Endodermal cell (in vitro differentiated cells): ENCODE results near the gene CPE. TPM values are rescaled to one million over a fixed set of nuclear protein-coding genes. Genes with fewer than 3 reads are reported as not detected.
"Not testable (repeated sequence)": the region's sequence is repeated elsewhere in the genome, so short reads cannot be mapped to it uniquely, and the experiment has no call there.

Source experiments
- DNase-seq: peaks from one replicate; pipeline ENCODE4 v3.0.0-alpha.2; 2017
- H3K27ac ChIP-seq: 2 replicates; pipeline ENCODE4 v1.5.1; 2013; ENCODE audit warnings: mild to moderate bottlenecking, low read depth, low read length, moderate library complexity
- H3K27me3 ChIP-seq: 2 replicates; pipeline ENCODE4 v1.6.1; 2013; ENCODE audit warnings: mild to moderate bottlenecking, low read length, moderate library complexity; ENCODE audit not compliant: insufficient read depth, control insufficient read depth, poor library complexity, severe bottlenecking
- H3K36me3 ChIP-seq: 2 replicates; pipeline ENCODE4 v1.7.0; 2013; ENCODE audit warnings: mild to moderate bottlenecking, low read length, moderate library complexity; ENCODE audit not compliant: control insufficient read depth, insufficient read depth
- H3K4me1 ChIP-seq: one replicate; pipeline ENCODE4 v1.7.0; 2013; ENCODE audit warnings: low read length; ENCODE audit not compliant: control insufficient read depth, insufficient read depth
- H3K4me3 ChIP-seq: 2 replicates; pipeline ENCODE4 v1.5.1; 2013; ENCODE audit warnings: mild to moderate bottlenecking, low read length, moderate library complexity
- H3K9ac ChIP-seq: 2 replicates; pipeline ENCODE4 v1.6.1; 2013; ENCODE audit warnings: mild to moderate bottlenecking, low read length, moderate library complexity; ENCODE audit not compliant: poor library complexity, severe bottlenecking; ENCODE audit errors: extremely low read depth
- H3K9me3 ChIP-seq: 2 replicates; pipeline ENCODE4 v1.6.1; 2013; ENCODE audit warnings: mild to moderate bottlenecking, low read length, moderate library complexity; ENCODE audit not compliant: control insufficient read depth
- H3K27ac Mint-ChIP-seq: 2 replicates; pipeline ENCODE4 v1.8.0; 2020; ENCODE audit warnings: mixed read lengths
- H3K27me3 Mint-ChIP-seq: 2 replicates; pipeline ENCODE4 v1.8.0; 2021; ENCODE audit warnings: mild to moderate bottlenecking, mixed read lengths; ENCODE audit not compliant: insufficient read depth
- H3K36me3 Mint-ChIP-seq: 2 replicates; pipeline ENCODE4 v1.8.0; 2020; ENCODE audit warnings: low read depth, mixed read lengths
- H3K4me1 Mint-ChIP-seq: 2 replicates; pipeline ENCODE4 v1.8.0; 2020; ENCODE audit warnings: mixed read lengths
- H3K4me3 Mint-ChIP-seq: 2 replicates; pipeline ENCODE4 v1.8.0; 2020; ENCODE audit warnings: mild to moderate bottlenecking, moderate library complexity, mixed read lengths
- H3K9me3 Mint-ChIP-seq: 2 replicates; pipeline ENCODE4 v1.8.0; 2020; ENCODE audit warnings: mild to moderate bottlenecking, mixed read lengths
- WGBS, 2 experiments: methylation state at CpG; one replicate each; pipeline versions ENCODE4 v1.1.5 to v1.1.7; 2013; ENCODE audit warnings: missing lambda C conversion rate in 2 of 2, mixed read lengths in 1 of 2; ENCODE audit not compliant: insufficient coverage in 1 of 2, insufficient read length in 1 of 2; 5-methylcytosine and 5-hydroxymethylcytosine counted together
- total RNA-seq, 2 donors: library from RNA; stranded (reverse); fragmentation: NEBNext Ultra II Directional in 1 of 2; extraction: Animal tissue kit (Norgen Biotek cat#: 25700) in 1 of 2; gene quantifications; 2 replicates in 1 of 2; 3 replicates in 1 of 2; pipeline ENCODE4 v1.2.1, GENCODE V29; 2021
- TF ChIP-seq, protein P1 (sequence below): fragments of 200-600 bp; sonication (generic); conservative IDR thresholded peaks from 2 replicates; pipeline ENCODE4 v1.5.0; 2021; ENCODE audit warnings: antibody characterized with exemption, mild to moderate bottlenecking

Gene CPE
- total RNA-seq, 2 donors from 2014 or later: 237 to 298 TPM

DNA sequence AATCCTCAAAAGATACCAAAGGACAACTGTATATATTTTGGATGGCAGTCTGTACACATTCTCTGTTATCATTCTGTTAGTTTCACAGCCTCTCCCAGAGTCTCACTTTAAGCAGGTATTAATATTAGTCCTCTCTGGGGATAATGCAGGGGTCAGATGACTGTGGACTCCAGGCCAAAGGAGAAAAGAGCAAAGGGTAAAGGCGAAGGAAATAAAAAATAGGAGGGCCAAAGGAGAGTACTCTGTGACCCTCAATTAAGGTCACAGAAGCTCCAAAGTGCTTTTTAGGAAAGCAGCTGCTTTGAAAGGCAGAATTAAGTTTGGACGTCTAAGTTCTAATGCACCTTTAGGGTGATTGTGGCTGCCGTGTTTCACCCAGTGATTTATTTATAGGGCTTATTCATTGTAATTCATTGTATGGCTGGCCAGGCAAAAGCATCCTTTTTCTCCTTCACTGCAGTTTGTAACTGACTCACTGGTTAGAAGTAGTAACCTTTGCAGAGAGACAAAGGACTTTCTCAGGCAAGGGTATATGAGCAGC lies 43.6 kb upstream of the CPE start:
- H3K27ac Mint-ChIP-seq: peak overlapping the region; percentile 59
- no peak overlapping the region for H3K9ac ChIP-seq
- WGBS, 2 experiments: 87 to 90% methylated on average over 3 of the region's 3 CpGs
- peaks cover 40% of the 10 kb centered on the region for H3K4me1 Mint-ChIP-seq
- peaks cover 49% of the 10 kb centered on the region for H3K36me3 Mint-ChIP-seq
- no peak for DNase-seq
- TF ChIP-seq, protein P1, sequence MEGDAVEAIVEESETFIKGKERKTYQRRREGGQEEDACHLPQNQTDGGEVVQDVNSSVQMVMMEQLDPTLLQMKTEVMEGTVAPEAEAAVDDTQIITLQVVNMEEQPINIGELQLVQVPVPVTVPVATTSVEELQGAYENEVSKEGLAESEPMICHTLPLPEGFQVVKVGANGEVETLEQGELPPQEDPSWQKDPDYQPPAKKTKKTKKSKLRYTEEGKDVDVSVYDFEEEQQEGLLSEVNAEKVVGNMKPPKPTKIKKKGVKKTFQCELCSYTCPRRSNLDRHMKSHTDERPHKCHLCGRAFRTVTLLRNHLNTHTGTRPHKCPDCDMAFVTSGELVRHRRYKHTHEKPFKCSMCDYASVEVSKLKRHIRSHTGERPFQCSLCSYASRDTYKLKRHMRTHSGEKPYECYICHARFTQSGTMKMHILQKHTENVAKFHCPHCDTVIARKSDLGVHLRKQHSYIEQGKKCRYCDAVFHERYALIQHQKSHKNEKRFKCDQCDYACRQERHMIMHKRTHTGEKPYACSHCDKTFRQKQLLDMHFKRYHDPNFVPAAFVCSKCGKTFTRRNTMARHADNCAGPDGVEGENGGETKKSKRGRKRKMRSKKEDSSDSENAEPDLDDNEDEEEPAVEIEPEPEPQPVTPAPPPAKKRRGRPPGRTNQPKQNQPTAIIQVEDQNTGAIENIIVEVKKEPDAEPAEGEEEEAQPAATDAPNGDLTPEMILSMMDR: no peak
- H3K4me1 ChIP-seq: peaks cover 5% of the 10 kb centered on the region
- no peak overlapping the region for H3K27ac ChIP-seq
- H3K4me3 ChIP-seq: peak overlapping the region; percentile 25
- peaks cover 88% of the 10 kb centered on the region for H3K36me3 ChIP-seq
- H3K27me3 Mint-ChIP-seq: no peaks in the 10 kb centered on the region
- no peaks in the 10 kb centered on the region for H3K9me3 Mint-ChIP-seq
- no peaks in the 10 kb centered on the region for H3K9me3 ChIP-seq
- H3K27me3 ChIP-seq: no peaks in the 10 kb centered on the region
- no peak overlapping the region for H3K4me3 Mint-ChIP-seq

DNA sequence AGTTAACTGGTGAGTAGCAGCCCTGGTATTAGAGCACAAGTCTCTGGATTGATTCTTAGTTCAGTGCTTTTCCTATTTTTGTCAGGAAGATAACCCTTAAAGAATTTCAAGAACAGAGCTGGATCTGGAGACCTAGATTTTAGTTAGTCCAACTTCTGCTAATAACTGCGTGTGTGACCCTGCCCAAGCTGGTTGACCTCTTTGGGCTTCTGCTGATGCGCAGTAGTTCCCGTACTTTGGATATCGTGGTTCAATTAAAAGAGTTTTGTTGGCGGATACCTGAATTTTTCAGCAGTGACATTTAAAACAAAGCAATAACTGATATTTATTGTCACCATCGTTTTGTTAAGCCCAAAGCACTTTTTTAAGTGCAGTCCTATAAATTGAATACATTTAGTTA lies 42.1 kb upstream of the CPE start:
- Mint-ChIP-seq H3K4me3 (no peak overlapping the region), H3K36me3 (peaks cover 50% of the 10 kb centered on the region), H3K4me1 (peaks cover 29% of the 10 kb centered on the region), H3K9me3 (no peaks in the 10 kb centered on the region), H3K27ac (no peak overlapping the region), H3K27me3 (no peaks in the 10 kb centered on the region)
- H3K36me3 ChIP-seq: peaks cover 92% of the 10 kb centered on the region
- TF ChIP-seq, protein P1: no peak
- H3K4me1 ChIP-seq: peaks cover 5% of the 10 kb centered on the region
- no peaks in the 10 kb centered on the region for H3K9me3 ChIP-seq
- DNase-seq: no peak
- H3K4me3 ChIP-seq: no peak overlapping the region
- no peaks in the 10 kb centered on the region for H3K27me3 ChIP-seq
- H3K27ac ChIP-seq: no peak overlapping the region
- 92 to 97% methylated on average over 6 of the region's 6 CpGs for WGBS, 2 experiments
- H3K9ac ChIP-seq: no peak overlapping the region

DNA sequence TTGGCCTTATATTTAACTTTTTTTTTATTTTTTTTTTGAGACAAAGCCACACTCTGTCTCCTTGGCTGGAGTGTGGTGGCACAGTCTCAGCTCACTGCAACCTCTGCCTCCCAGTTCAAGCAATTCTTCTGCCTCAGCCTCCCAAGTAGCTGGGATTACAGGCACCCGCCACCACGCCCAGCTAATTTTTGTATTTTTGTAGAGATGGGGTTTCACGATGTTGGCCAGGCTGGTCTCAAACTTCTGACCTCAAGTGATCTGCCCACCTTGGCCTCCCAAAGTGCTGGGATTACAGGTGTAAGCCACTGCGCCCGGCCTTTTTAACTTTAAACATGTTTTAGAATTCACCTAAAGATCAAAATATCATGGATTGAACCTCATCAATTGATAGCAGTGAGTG lies 36.5 kb upstream of the CPE start:
- not testable (repeated sequence) for H3K9ac ChIP-seq, H3K4me3 ChIP-seq, H3K27me3 ChIP-seq, H3K27ac ChIP-seq, H3K4me1 ChIP-seq, H3K9me3 ChIP-seq, H3K9me3 Mint-ChIP-seq, H3K4me1 Mint-ChIP-seq, H3K27ac Mint-ChIP-seq, H3K4me3 Mint-ChIP-seq, DNase-seq, H3K27me3 Mint-ChIP-seq
- H3K36me3 ChIP-seq: peaks cover 61% of the 10 kb centered on the region
- peaks cover 37% of the 10 kb centered on the region for H3K36me3 Mint-ChIP-seq
- 94 to 100% methylated on average over 2 to 5 of the region's 5 CpGs for WGBS, 2 experiments
